ENCODE results near the gene NBPF3.
"Not testable (repeated sequence)": the region's sequence is repeated elsewhere in the genome, so short reads cannot be mapped to it uniquely, and the experiment has no call there.

Gene NBPF3

DNA sequence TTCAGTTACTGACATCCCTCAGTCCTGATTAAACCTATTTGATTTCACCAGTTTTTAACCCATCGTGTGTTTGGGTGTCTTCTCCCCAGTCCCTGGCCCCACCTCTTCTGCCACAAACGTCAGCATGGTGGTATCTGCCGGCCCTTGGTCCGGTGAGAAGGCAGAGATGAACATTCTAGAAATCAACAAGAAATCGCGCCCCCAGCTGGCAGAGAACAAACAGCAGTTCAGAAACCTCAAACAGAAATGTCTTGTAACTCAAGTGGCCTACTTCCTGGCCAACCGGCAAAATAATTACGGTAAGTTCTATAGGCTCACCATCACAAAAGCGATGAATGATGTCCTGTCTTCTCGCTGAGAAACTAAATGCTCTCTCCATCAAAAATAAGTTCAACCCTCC, 28.7 kb downstream of the NBPF3 start:
- Histone ChIP-seq H3K36me3 (ENCODE audit: control insufficient read depth, insufficient read depth, low read length) (no peaks in the 10 kb centered on the region), H3K27ac (ENCODE audit: low read depth, low read length) (no peak overlapping the region), H3K4me3 (ENCODE audit: low read depth, low read length) (no peak overlapping the region), H3K27me3 (ENCODE audit: control insufficient read depth, insufficient read depth, low read length) (no peaks in the 10 kb centered on the region), H3K9ac (ENCODE audit: low read length) (no peak overlapping the region), H3K4me1 (ENCODE audit: control insufficient read depth, insufficient read depth, low read length) (peaks cover 8% of the 10 kb centered on the region), H3K9me3 (ENCODE audit: control insufficient read depth, insufficient read depth, low read depth, low read length) (no peaks in the 10 kb centered on the region)

DNA sequence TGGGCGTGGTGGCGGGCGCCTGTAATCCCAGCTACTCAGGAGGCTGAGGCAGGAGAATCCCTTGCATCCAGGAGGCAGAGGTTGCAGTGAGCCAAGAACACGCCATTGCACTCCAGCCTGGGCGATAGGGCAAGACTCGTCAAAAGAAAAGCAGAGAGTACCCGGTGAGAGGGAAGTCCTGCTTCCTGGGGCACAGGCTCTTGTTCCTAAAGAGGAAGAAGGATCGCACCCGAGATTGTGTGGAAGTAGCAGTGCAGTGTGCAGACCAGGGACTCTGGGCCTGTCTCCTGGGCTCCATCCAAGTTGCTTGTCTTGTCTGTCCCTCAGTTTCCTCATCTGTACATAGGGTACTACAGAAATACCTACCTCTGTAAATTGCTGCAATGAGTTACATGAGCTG, 29.6 kb downstream of the NBPF3 start:
- Histone ChIP-seq H3K4me3 (ENCODE audit: low read depth, low read length) (no peak overlapping the region), H3K9me3 (ENCODE audit: control insufficient read depth, insufficient read depth, low read depth, low read length) (no peaks in the 10 kb centered on the region), H3K27me3 (ENCODE audit: control insufficient read depth, insufficient read depth, low read length) (no peaks in the 10 kb centered on the region), H3K27ac (ENCODE audit: low read depth, low read length) (no peak overlapping the region), H3K9ac (ENCODE audit: low read length) (no peak overlapping the region), H3K36me3 (ENCODE audit: control insufficient read depth, insufficient read depth, low read length) (no peaks in the 10 kb centered on the region), H3K4me1 (ENCODE audit: control insufficient read depth, insufficient read depth, low read length) (peaks cover 8% of the 10 kb centered on the region)

DNA sequence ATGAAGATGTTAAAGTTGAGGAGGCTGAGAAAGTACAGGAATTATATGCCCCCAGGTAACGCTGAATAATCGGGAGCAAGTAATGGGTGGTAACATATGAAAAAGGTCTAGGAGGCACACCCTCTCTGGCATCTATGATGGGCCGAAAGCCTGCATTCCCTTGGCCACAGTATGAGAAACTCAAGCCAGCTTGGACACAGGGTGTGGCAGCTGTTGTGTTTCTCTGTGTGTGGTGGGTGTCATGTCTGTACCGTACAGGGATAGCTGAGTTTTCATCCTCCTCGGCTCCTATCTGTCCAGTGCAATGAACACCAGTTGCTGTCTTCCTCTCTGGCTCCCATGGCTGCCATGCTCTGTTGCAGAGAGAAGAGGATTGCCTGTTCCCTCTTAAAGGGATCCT, 32.9 kb downstream of the NBPF3 start:
- H3K27ac ChIP-seq (ENCODE audit: low read depth, low read length), result no peak overlapping the region
- H3K9ac ChIP-seq (ENCODE audit: low read length), result no peak overlapping the region
- H3K9me3 ChIP-seq (ENCODE audit: control insufficient read depth, insufficient read depth, low read depth, low read length), result no peaks in the 10 kb centered on the region
- no peak overlapping the region for H3K4me3 ChIP-seq (ENCODE audit: low read depth, low read length)
- H3K4me1 ChIP-seq (ENCODE audit: control insufficient read depth, insufficient read depth, low read length), result peaks cover 7% of the 10 kb centered on the region
- H3K36me3 ChIP-seq (ENCODE audit: control insufficient read depth, insufficient read depth, low read length), result no peaks in the 10 kb centered on the region
- no peaks in the 10 kb centered on the region for H3K27me3 ChIP-seq (ENCODE audit: control insufficient read depth, insufficient read depth, low read length)

DNA sequence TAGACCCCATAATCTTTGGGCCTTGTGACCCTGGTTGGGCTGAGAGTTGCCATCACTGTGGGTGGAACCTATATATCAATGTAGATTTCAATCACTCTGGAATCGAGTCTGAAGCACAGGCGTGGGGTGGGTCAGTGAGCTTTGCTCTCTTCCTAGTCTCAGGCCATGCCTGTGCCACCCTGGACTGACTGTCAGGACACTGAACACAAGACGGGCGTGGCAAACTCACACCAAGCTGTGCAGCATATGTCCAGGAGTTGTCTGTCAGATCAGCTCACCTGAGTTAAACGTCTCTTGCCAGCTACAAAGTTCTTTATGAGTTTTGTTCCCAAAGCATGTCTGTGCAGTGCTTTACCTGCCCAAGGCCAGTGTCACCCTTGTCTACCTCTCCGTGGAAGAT, 38.4 kb downstream of the NBPF3 start:
- H3K4me1 ChIP-seq (ENCODE audit: control insufficient read depth, insufficient read depth, low read length), result no peaks in the 10 kb centered on the region
- no peak overlapping the region for H3K9ac ChIP-seq (ENCODE audit: low read length)
- H3K9me3 ChIP-seq (ENCODE audit: control insufficient read depth, insufficient read depth, low read depth, low read length), result no peaks in the 10 kb centered on the region
- H3K27me3 ChIP-seq (ENCODE audit: control insufficient read depth, insufficient read depth, low read length), result peaks cover 9% of the 10 kb centered on the region; the same call in 1 of the 2 replicates
- H3K36me3 ChIP-seq (ENCODE audit: control insufficient read depth, insufficient read depth, low read length), result peaks cover 7% of the 10 kb centered on the region
- no peak overlapping the region for H3K27ac ChIP-seq (ENCODE audit: low read depth, low read length)
- no peak overlapping the region for H3K4me3 ChIP-seq (ENCODE audit: low read depth, low read length)

DNA sequence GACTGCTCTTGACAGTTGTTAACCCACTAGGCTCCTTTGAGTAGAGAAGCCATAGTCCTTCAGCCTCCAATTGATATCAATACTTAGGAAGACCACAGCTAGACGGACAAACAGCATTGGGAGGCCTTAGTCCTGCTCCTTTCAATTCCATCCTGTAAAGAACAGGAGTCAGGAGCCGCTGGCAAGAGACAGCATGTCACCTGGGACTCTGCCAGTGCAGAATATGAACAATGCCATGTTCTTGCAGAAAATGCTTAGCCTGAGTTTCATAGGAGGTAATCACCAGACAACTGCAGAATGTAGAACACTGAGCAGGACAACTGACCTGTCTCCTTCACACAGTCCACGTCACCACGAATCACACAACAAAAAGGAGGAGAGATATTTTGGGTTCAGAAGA, 43.9 kb downstream of the NBPF3 start:
- not testable (repeated sequence) for H3K9me3 ChIP-seq (ENCODE audit: control insufficient read depth, insufficient read depth, low read depth, low read length); H3K4me3 ChIP-seq (ENCODE audit: low read depth, low read length); H3K27ac ChIP-seq (ENCODE audit: low read depth, low read length); H3K4me1 ChIP-seq (ENCODE audit: control insufficient read depth, insufficient read depth, low read length); H3K9ac ChIP-seq (ENCODE audit: low read length); H3K36me3 ChIP-seq (ENCODE audit: control insufficient read depth, insufficient read depth, low read length); H3K27me3 ChIP-seq (ENCODE audit: control insufficient read depth, insufficient read depth, low read length)

DNA sequence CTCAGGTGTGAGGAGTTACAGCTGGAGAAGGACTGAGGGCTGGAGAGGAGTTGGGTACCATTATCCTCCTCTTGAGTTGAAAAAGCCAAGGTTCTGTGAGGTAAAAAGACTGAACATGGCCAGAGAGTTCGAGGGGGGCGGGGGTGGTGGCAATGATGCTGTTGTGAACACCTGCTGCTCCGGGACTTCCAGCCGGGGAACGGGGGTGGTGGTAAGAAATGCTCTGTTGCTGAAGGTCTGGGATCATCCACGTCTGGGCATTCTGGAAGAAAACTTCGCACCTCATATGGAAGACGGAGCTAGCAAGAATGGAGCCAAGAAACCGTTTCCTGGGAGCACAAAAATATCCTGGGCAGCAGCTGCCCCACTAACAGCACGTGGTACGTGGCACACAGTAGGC, 49.2 kb downstream of the NBPF3 start:
- Histone ChIP-seq H3K4me1 (ENCODE audit: control insufficient read depth, insufficient read depth, low read length) (peaks cover 8% of the 10 kb centered on the region), H3K27ac (ENCODE audit: low read depth, low read length) (no peak overlapping the region), H3K36me3 (ENCODE audit: control insufficient read depth, insufficient read depth, low read length) (no peaks in the 10 kb centered on the region), H3K27me3 (ENCODE audit: control insufficient read depth, insufficient read depth, low read length) (no peaks in the 10 kb centered on the region), H3K4me3 (ENCODE audit: low read depth, low read length) (no peak overlapping the region), H3K9me3 (ENCODE audit: control insufficient read depth, insufficient read depth, low read depth, low read length) (peaks cover 8% of the 10 kb centered on the region; the same call in 1 of the 2 replicates), H3K9ac (ENCODE audit: low read length) (no peak overlapping the region)

DNA sequence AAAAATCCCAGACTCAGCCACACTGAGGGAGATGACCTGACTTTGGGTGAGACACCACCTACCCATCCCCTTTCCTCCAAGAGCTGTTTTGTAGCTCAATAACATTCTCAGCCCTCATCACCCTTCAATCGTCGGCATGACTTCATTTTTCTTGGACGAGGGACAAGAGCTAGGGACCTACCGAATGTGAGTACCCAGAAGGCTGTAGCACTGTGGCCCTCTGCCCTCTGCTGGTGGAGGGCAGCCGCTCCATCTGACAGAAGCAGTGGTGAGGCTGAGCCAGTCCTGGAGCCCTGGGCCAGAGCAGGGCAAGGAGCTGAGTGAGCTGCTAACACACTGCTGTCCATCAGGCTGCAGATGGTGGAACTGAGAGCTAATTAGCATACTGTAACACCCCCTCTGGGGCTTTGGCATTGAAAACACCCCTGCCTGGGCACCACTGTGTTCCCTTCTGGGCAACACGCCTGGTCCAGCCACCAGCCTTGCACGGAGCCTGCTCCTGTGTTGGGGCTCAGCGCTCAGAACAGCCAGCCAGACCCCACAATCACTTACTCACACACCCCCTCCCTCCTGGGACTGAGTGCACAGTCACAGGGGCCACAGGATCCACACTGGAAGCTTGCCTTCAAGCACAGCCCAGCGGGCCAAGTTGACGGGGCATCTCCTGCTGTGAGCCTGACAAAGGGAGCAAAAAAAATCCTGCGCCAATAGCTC, 51.0 kb downstream of the NBPF3 start:
- Histone ChIP-seq H3K9ac (ENCODE audit: low read length) (no peak overlapping the region), H3K9me3 (ENCODE audit: control insufficient read depth, insufficient read depth, low read depth, low read length) (peaks cover 8% of the 10 kb centered on the region; the same call in 1 of the 2 replicates), H3K4me1 (ENCODE audit: control insufficient read depth, insufficient read depth, low read length) (peaks cover 8% of the 10 kb centered on the region), H3K27ac (ENCODE audit: low read depth, low read length) (no peak overlapping the region), H3K4me3 (ENCODE audit: low read depth, low read length) (no peak overlapping the region), H3K27me3 (ENCODE audit: control insufficient read depth, insufficient read depth, low read length) (no peaks in the 10 kb centered on the region), H3K36me3 (ENCODE audit: control insufficient read depth, insufficient read depth, low read length) (no peaks in the 10 kb centered on the region)

DNA sequence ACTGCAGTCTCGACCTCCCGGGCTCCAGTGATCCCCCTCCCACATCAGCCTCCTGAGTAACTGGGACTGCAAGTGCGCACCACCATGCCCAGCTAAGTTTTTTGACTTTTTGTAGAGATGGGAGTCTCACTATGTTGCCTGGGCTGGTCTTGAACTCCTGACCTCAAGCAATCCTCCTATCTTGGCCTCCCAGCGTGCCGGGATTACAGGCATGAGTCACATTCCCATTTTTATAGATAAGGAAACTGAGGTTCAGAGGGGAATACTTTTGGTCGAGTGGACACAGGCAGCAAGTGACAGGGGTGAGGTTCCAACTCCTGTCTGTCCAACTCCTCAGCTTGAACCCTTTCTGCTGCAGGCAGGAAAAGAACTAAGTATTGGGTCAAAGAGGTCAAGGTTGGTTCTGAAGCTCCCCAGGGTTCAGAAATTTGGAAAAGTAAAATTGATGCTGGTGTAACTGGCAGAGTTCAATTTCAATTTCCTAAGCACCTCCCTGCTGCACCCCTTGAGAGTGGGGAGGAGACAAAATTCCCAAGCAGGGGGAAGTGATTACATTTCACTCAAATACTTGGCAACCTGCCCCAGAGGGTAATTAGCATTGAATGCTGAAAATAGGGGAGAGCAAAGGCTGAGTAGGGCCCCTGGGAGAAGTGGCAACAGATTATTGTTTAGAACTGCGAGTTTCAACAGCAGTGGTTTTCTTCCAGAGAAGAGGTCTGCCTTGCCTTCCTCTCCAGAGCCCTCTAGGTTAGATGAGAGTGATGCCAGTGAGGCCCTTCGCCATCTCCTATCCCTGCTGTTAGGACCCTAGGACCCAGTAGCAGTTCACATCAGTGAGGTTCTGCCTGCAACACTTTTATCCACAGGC, 51.8 kb downstream of the NBPF3 start:
- Histone ChIP-seq H3K9me3 (ENCODE audit: control insufficient read depth, insufficient read depth, low read depth, low read length) (peaks cover 8% of the 10 kb centered on the region; the same call in 1 of the 2 replicates), H3K36me3 (ENCODE audit: control insufficient read depth, insufficient read depth, low read length) (no peaks in the 10 kb centered on the region), H3K4me3 (ENCODE audit: low read depth, low read length) (no peak overlapping the region), H3K9ac (ENCODE audit: low read length) (no peak overlapping the region), H3K27ac (ENCODE audit: low read depth, low read length) (no peak overlapping the region), H3K4me1 (ENCODE audit: control insufficient read depth, insufficient read depth, low read length) (peaks cover 8% of the 10 kb centered on the region), H3K27me3 (ENCODE audit: control insufficient read depth, insufficient read depth, low read length) (no peaks in the 10 kb centered on the region)

DNA sequence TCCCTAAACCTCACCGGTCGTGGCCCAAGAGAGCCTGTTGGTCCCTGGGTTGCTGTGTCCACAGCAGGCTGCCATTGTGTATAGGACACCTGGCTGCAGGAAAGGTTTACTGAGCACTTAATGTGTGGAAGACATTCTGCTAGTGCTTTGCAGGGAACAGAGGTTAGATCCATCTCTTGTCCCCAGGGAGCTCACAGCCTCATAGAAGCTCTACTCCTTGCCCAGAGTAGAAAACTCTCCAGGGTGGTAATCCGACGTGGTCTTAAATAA, 52.4 kb downstream of the NBPF3 start:
- H3K4me1 ChIP-seq (ENCODE audit: control insufficient read depth, insufficient read depth, low read length), result peaks cover 8% of the 10 kb centered on the region
- H3K36me3 ChIP-seq (ENCODE audit: control insufficient read depth, insufficient read depth, low read length), result no peaks in the 10 kb centered on the region
- H3K27ac ChIP-seq (ENCODE audit: low read depth, low read length), result no peak overlapping the region
- H3K27me3 ChIP-seq (ENCODE audit: control insufficient read depth, insufficient read depth, low read length), result no peaks in the 10 kb centered on the region
- no peak overlapping the region for H3K4me3 ChIP-seq (ENCODE audit: low read depth, low read length)
- no peak overlapping the region for H3K9ac ChIP-seq (ENCODE audit: low read length)
- H3K9me3 ChIP-seq (ENCODE audit: control insufficient read depth, insufficient read depth, low read depth, low read length), result peaks cover 8% of the 10 kb centered on the region; the same call in 1 of the 2 replicates

DNA sequence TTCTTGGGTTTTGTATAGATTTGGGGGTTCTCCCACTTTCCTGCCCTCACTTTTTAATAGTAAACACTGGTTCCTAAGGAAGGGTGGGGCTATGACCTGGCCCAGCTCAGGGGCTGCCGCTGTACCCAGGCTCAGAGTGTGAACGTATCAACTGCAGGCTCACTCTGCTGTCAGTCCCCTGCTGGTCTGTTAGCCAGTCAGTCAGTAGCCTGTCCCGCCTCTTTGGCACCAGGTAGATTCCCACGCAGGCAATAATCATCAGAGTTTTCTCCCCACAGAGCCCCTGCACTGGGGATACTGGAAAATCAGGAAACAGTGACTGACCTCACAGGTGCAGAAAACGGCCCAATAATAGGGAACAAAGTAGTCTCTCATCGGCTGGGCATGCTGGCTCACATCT, 54.3 kb downstream of the NBPF3 start:
- peaks cover 16% of the 10 kb centered on the region for H3K4me1 ChIP-seq (ENCODE audit: control insufficient read depth, insufficient read depth, low read length)
- no peaks in the 10 kb centered on the region for H3K36me3 ChIP-seq (ENCODE audit: control insufficient read depth, insufficient read depth, low read length)
- no peak overlapping the region for H3K27ac ChIP-seq (ENCODE audit: low read depth, low read length)
- H3K4me3 ChIP-seq (ENCODE audit: low read depth, low read length), result no peak overlapping the region
- H3K9ac ChIP-seq (ENCODE audit: low read length), result no peak overlapping the region
- H3K27me3 ChIP-seq (ENCODE audit: control insufficient read depth, insufficient read depth, low read length), result no peaks in the 10 kb centered on the region
- H3K9me3 ChIP-seq (ENCODE audit: control insufficient read depth, insufficient read depth, low read depth, low read length), result peaks cover 9% of the 10 kb centered on the region

DNA sequence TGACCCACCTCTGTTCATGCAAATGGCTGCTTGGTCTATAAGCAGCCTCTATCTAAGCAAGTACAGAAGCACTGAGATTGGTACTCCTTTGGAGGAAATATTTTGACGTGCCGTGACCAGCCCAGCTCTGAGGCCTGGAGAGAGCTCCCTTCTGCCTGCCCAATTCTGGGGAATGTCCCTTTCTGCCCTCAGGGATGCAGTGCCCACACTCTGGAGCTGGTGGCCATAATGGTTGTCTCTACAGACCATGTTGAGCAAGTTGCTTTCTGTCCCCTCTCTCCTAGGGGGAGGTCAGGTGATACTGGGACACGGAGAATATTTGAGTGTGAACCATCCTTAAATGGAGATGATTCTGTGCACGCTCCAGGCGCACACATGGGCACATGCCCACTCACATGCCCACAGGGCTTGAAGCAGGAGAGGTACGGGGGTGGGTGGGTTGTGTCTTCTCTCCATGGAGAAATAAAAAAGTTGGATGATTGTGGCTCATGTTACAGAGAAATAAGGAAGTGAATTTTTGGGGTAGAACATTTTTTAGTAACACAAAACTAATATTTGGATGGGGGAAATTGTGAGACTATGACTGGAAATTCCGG, 55.4 kb downstream of the NBPF3 start:
- Histone ChIP-seq H3K4me1 (ENCODE audit: control insufficient read depth, insufficient read depth, low read length) (peaks cover 16% of the 10 kb centered on the region), H3K9ac (ENCODE audit: low read length) (no peak overlapping the region), H3K27ac (ENCODE audit: low read depth, low read length) (no peak overlapping the region), H3K27me3 (ENCODE audit: control insufficient read depth, insufficient read depth, low read length) (no peaks in the 10 kb centered on the region), H3K9me3 (ENCODE audit: control insufficient read depth, insufficient read depth, low read depth, low read length) (peaks cover 16% of the 10 kb centered on the region), H3K36me3 (ENCODE audit: control insufficient read depth, insufficient read depth, low read length) (no peaks in the 10 kb centered on the region), H3K4me3 (ENCODE audit: low read depth, low read length) (no peak overlapping the region)

All from HUES6 (cell line).